Gastrocnemius medialis (tissue), 4 donors: ENCODE measurements around the gene THSD4. TPM values are rescaled to one million over a fixed set of nuclear protein-coding genes. Genes with fewer than 3 reads are reported as not detected.

Source experiments
- ATAC-seq, 2 donors: fragments of 150-250 bp; one replicate each; pipeline ENCODE4 v1.9.1; 2016
- DNase-seq, 2 donors: peaks; one replicate each; pipeline ENCODE4 v3.0.0-alpha.2; 2019
- H3K27ac ChIP-seq, 4 donors: fragments of 200-600 bp; sonication (generic); 1 replicate in 1 of 4; 2 replicates in 3 of 4; pipeline ENCODE4 v1.5.1; 2016 to 2018; ENCODE audit warnings: mild to moderate bottlenecking in 2 of 4, moderate library complexity in 1 of 4
- H3K27me3 ChIP-seq, 3 donors: fragments of 200-600 bp; sonication (generic) in 2 of 3; 1 replicate in 1 of 3; 2 replicates in 2 of 3; pipeline versions ENCODE4 v1.5.1 to v1.6.0; 2016 to 2019; ENCODE audit warnings: mild to moderate bottlenecking in 1 of 3, moderate library complexity in 1 of 3
- H3K36me3 ChIP-seq, 2 donors: fragments of 200-600 bp; sonication (generic) in 1 of 2; one replicate each; pipeline ENCODE4 v1.5.1; 2017 to 2018
- H3K4me1 ChIP-seq, 2 donors: fragments of 200-600 bp; sonication (generic) in 1 of 2; one replicate each; pipeline ENCODE4 v1.5.1; 2016 to 2017; ENCODE audit warnings: mild to moderate bottlenecking in 2 of 2
- H3K4me3 ChIP-seq, 4 donors: fragments of 200-600 bp; sonication (generic) in 3 of 4; 1 replicate in 1 of 4; 2 replicates in 3 of 4; pipeline ENCODE4 v1.5.1; 2016 to 2019; ENCODE audit warnings: mild to moderate bottlenecking in 2 of 4
- H3K9me3 ChIP-seq, 3 donors: fragments of 200-600 bp; sonication (generic) in 2 of 3; 1 replicate in 1 of 3; 2 replicates in 2 of 3; pipeline ENCODE4 v1.5.1; 2016 to 2019
- CTCF ChIP-seq, 5 experiments: fragments of 450-650 bp in 3 of 5; fragments of 200-600 bp in 2 of 5; sonication (generic) in 2 of 5; IDR thresholded peaks in 4 of 5; conservative IDR thresholded peaks in 1 of 5; 1 replicate in 4 of 5; 2 replicates in 1 of 5; pipeline ENCODE4 v1.5.1; 2016 to 2019; ENCODE audit warnings: antibody characterized with exemption in 5 of 5, mild to moderate bottlenecking in 3 of 5, moderate library complexity in 3 of 5
- POLR2A ChIP-seq, 2 donors: fragments of 450-650 bp; IDR thresholded peaks; one replicate each; pipeline ENCODE4 v1.6.1; 2017; ENCODE audit warnings: antibody characterized with exemption in 2 of 2, mild to moderate bottlenecking in 2 of 2, moderate library complexity in 2 of 2
- in situ Hi-C, 4 donors: fragments of 200-750 bp; cut with MboI; loops; one replicate each; pipeline versions ENCODE4 v1.15.0 to v1.8.0; 2017; ENCODE audit warnings: low sequenced_read_pairs in 4 of 4
- intact Hi-C: fragments of 100-400 bp; cut with DNase I; formaldehyde crosslinking; loops from one replicate; pipeline ENCODE4 v1.15.1; 2023; ENCODE audit warnings: low total_unique reads
- total RNA-seq, 4 donors: library from RNA; depleted of rRNA; stranded (reverse); fragments of >200 nt; gene quantifications; one replicate each; pipeline versions ENCODE4 v1.1.0 to v1.2.3, GENCODE V29; 2016

THSD4 gene
- total RNA-seq, 4 donors from 2014 or later = 0.35 to 3.1 (median 0.60) TPM

GRCh38 chr15:71581398-71581930 lies 466.2 kb downstream of the THSD4 start:
- no peak for DNase-seq
- no peak for ATAC-seq
- Histone ChIP-seq H3K36me3 (no peaks in the 10 kb centered on the region), H3K9me3 (peaks cover 0 to 11% (median 0%) of the 10 kb centered on the region in 3 donors), H3K27me3 (no peaks in the 10 kb centered on the region), H3K4me1 (no peaks in the 10 kb centered on the region), H3K27ac (no peak overlapping the region), H3K4me3 (no peak overlapping the region)
- in situ Hi-C loops (no loop called here), intact Hi-C loops (no loop called here)
- TF ChIP-seq CTCF (IDR thresholded peaks at IDR 0.05 in 4 of 5, conservative IDR thresholded peaks at IDR 0.05 in 1 of 5) (no peak), POLR2A (IDR thresholded peaks at IDR 0.05) (no peak)

- H3K36me3 ChIP-seq = no peaks in the 10 kb centered on the region
- ATAC-seq = no peak
- H3K27ac ChIP-seq = no peak overlapping the region
- in situ Hi-C loops (no loop called here), intact Hi-C loops (no loop called here)
- no peaks in the 10 kb centered on the region for H3K4me1 ChIP-seq
- H3K9me3 ChIP-seq = peaks cover 0 to 11% (median 0%) of the 10 kb centered on the region in 3 donors
- DNase-seq = no peak
- TF ChIP-seq POLR2A (IDR thresholded peaks at IDR 0.05) (no peak), CTCF (IDR thresholded peaks at IDR 0.05 in 4 of 5, conservative IDR thresholded peaks at IDR 0.05 in 1 of 5) (no peak)
- no peaks in the 10 kb centered on the region for H3K27me3 ChIP-seq
- no peak overlapping the region for H3K4me3 ChIP-seq
Measured at GRCh38 chr15:71585159-71585558, 469.9 kb downstream of the THSD4 start.

- TF ChIP-seq CTCF (IDR thresholded peaks at IDR 0.05 in 4 of 5, conservative IDR thresholded peaks at IDR 0.05 in 1 of 5) (no peak), POLR2A (IDR thresholded peaks at IDR 0.05) (no peak)
- in situ Hi-C loops = no loop called here
- no peak overlapping the region for H3K4me3 ChIP-seq
- DNase-seq (no peak), ATAC-seq (no peak)
- no peaks in the 10 kb centered on the region for H3K36me3 ChIP-seq
- H3K27ac ChIP-seq = no peak overlapping the region
- no peaks in the 10 kb centered on the region for H3K4me1 ChIP-seq
- peaks cover 0 to 11% (median 0%) of the 10 kb centered on the region in 3 donors for H3K9me3 ChIP-seq
- intact Hi-C loops = no loop called here
- no peaks in the 10 kb centered on the region for H3K27me3 ChIP-seq
Measured at GRCh38 chr15:71586463-71586862, 471.2 kb downstream of the THSD4 start.

- peaks cover 0 to 11% (median 0%) of the 10 kb centered on the region in 3 donors for H3K9me3 ChIP-seq
- ATAC-seq (no peak), DNase-seq (no peak)
- no peaks in the 10 kb centered on the region for H3K36me3 ChIP-seq
- H3K4me1 ChIP-seq = no peaks in the 10 kb centered on the region
- no peak overlapping the region for H3K27ac ChIP-seq
- in situ Hi-C loops = no loop called here
- intact Hi-C loops = no loop called here
- TF ChIP-seq POLR2A (IDR thresholded peaks at IDR 0.05) (no peak), CTCF (IDR thresholded peaks at IDR 0.05 in 4 of 5, conservative IDR thresholded peaks at IDR 0.05 in 1 of 5) (no peak)
- no peak overlapping the region for H3K4me3 ChIP-seq
- no peaks in the 10 kb centered on the region for H3K27me3 ChIP-seq
Measured at GRCh38 chr15:71588746-71589145, 473.5 kb downstream of the THSD4 start.

GRCh38 chr15:71591057-71591456 lies 475.8 kb downstream of the THSD4 start:
- Histone ChIP-seq H3K27ac (no peak overlapping the region), H3K27me3 (no peaks in the 10 kb centered on the region), H3K4me3 (no peak overlapping the region), H3K9me3 (peaks cover 0 to 2% (median 0%) of the 10 kb centered on the region in 3 donors), H3K4me1 (no peaks in the 10 kb centered on the region), H3K36me3 (no peaks in the 10 kb centered on the region)
- in situ Hi-C loops (no loop called here), intact Hi-C loops (no loop called here)
- ATAC-seq (no peak), DNase-seq (no peak)
- no peak for TF ChIP-seq POLR2A (IDR thresholded peaks at IDR 0.05)
- TF ChIP-seq CTCF (IDR thresholded peaks at IDR 0.05 in 4 of 5, conservative IDR thresholded peaks at IDR 0.05 in 1 of 5) = no peak
